Left renal cortex interstitium (tissue), 4 donors: ENCODE measurements around the gene TSC22D3. TPM values are rescaled to one million over a fixed set of nuclear protein-coding genes. Genes with fewer than 3 reads are reported as not detected.
A peak's percentile ranks its signal among the peaks of the same experiment; 100 is the strongest.

Experiments
- DNase-seq, 4 donors: peaks; one replicate each; pipeline ENCODE4 v3.0.0-alpha.2; 2013; ENCODE audit warnings: low read depth in 4 of 4, low spot score in 2 of 4, missing footprints in 1 of 4
- polyA plus RNA-seq, 4 donors: library from polyadenylated mRNA; unstranded; fragments of 120-200 nt; gene quantifications; one replicate each; pipeline ENCODE4 v1.2.1, GENCODE V29; 2013; ENCODE audit not compliant: insufficient read length in 4 of 4

TSC22D3 gene
- polyA plus RNA-seq, 4 donors: 106 to 127 (median 118) TPM

DNA sequence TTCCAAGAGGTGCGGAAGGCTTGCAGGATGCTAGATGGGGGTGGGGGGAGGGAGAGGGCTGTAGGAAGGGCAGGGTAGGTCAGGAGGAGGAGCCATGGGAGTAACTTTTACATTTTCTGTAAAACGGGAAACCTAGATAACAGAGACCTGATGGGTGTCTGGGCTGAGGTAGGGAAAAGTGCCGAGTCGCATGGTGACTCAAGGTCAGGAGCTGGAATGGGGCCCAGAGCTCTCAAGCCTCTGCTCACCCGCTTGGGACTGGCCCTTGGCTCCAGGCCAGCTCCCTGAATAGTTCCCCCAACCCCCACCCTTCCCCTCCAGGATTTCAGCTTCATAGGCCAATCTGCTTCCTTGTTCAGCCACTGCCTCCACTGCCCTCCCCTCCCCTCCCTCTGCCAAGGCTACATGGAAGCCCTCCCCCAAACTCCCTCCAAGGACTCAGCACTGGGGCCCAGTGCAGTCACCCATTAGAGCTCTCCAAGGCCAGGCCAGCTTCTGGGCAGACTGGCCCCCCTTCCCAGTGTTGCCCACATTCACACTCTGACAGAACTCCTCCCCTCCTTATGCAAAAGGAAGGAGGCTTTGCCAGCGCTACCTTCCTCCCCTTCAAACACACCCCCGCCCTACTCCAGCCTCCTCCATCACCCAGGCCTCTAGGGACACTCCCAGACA is 43.6 kb downstream of the TSC22D3 start:
- DNase-seq: no peak

DNA sequence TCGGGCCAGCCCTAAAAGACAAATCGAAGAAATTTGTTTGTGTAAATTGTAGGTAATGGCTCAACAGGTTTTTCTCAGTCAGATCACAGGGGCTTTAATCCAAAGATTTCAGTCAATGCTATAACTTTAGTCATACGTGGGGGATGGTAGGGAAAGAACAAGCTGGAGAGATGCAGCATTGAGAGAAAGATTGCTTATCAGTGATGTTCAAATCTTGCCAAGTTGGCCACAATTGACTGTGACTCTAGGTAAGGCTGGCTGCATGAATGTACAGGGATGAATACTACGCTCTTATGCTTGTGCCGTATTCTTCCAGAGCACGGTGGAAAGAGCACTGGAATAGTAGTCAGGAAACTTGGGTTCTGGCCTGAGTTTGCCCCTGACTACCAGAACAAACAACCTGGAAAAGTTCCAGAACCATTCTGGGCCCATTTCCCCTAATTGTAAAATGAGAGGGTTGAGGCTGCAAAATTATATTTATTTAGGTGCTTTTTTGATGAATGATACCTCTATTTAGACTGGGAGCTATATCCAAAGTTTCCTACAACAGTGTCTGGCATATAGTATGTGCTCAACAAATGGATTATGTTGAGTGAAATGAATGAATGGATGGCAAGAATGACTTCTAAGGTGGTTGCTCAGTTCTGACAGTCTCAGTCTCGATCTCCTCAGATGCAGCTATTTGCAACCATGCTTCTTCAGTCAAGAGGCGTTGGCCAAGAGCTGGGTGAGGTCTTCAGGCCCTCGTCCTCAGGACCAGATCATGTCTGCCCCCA is 44.4 kb downstream of the TSC22D3 start:
- DNase-seq: no peak

- no peak for DNase-seq
Observed at GRCh38 chrX:107730298-107730655, 45.3 kb downstream of the TSC22D3 start.

DNA sequence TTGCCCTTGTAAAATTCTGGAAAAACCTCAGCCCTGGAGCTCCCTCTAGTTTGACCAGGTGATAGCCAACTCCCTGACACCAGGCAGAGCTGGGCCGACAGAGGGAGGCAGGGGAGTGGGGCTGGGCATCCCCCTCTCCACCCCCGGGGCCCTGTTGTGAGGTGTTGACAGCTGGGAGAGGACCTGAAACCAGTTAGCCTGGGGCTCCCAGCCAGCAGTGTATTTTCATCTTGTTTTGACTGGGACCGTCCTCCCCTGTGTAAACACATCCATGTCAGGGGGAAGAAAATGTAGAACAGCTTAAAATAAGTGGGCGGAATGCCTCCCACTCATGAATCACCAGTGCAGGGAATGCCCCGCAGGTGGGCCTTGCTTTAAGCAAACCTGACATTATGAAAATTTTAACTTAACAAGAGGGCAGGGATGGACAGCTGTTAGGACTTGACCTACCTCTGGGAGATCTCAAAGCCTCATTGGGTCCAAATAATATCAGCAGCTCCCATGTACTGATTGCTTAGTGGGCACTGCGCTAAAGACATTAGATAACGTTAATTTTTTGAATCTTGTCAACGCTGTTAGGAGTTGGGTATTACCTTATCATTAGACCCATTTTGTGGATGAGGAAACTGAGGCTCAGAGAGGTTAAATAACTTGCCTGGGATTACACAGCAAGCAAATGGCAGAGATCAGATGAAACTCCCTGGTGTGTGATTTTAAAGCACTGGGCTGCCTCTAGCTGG is 45.9 kb downstream of the TSC22D3 start:
- DNase-seq: no peak

- no peak for DNase-seq
Observed at GRCh38 chrX:107728371-107729099, 47.1 kb downstream of the TSC22D3 start.

DNA sequence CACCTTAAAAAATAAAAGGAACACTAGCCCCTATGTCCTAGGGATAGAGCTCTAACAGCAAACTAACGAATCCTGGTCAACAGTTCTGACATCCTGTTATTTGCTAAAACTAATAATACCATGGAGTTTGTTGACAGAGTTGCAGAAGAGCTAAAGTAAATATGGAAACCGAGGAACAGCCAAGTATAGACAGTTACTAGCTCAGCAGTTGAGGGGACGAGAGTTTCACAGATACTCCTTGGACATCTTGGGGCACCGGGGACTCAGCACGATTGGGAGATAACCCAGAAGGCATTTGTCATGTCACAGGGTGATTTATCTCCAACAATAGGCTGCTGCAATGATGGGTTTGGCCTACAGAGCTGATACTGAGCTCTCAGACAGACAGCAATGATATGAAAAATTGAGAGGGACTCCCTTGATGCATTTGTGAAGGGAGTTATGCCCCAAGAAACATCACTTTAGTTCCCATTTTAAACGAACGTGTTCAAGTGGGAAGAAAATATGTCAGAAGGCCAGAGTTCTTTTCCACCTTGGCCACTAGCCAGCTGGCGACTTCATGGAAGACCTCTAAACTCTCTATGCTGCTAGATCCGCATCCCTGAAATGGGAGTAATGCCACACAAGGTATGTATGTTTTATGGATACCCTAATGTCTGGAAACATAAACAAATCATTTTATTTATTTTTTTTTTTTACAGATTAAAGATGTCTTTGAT is 48.6 kb downstream of the TSC22D3 start:
- no peak for DNase-seq

DNA sequence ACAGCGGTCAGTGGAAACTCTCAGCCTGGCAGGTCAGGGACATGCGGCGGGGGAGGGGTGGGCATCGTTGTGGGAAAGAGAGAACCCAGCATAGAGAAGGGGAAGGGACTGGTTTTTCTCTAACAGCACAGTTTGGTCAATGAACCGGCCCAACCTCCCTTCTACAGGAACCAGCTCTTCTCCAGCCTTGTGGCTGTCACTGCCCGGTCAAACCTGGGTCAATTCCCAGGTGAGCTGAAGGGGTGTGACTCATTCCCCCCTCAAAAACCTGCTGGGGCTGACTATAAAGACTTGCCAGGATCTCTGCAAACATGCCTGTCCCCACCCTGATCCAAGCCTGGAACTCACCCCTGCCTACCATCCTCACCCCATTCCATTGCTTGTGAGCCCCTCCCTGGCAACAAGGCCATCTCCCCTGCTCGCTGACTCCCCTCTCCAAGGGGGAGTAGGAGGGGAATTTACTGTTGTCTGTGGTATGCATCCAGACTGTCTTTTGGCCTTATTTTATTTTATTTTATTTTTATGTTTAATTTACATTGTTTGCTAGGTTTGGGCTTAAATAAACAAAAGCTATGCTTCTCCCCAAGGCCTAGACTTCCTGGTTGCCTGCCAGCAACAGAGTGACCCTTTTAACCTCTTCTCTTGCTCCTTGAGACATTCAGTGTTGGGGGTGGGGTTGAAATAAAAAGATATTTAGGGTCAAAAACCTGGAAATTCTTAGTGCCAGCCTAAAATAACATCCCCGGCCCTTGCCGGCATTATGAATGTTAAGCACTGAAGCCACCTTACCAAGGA is 49.6 kb downstream of the TSC22D3 start:
- no peak for DNase-seq

- DNase-seq: no peak
Observed at GRCh38 chrX:107724653-107725052, 50.9 kb downstream of the TSC22D3 start.

DNA sequence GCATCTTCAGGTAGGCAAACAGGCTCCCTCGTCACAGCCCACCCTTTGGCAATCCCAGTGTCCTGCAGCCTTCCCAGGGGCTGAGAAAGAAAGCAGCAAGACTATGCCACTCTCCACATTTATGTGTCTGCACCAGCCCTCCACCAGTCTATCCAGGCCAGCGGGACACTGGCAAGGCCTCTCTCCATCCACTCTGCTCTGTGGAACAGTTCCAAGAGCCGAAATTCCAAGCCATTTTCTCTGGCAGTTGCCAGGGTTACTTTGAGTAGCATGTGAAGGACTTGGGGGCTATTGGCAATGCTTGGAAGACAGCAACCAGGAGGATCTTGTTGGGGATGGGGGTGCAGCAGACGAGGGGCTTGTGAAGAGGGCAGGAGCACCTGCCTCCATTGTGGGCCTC is 52.1 kb downstream of the TSC22D3 start:
- no peak for DNase-seq

- no peak for DNase-seq
Observed at GRCh38 chrX:107721966-107722707, 53.5 kb downstream of the TSC22D3 start.

- DNase-seq: no peak
Observed at GRCh38 chrX:107721318-107721717, 54.3 kb downstream of the TSC22D3 start.

- peak in 1 of 4 donors; percentile 66 for DNase-seq
Observed at GRCh38 chrX:107718156-107718621, 57.4 kb downstream of the TSC22D3 start.

GRCh38 chrX:107716816-107717700 is 58.5 kb downstream of the TSC22D3 start:
- no peak for DNase-seq

GRCh38 chrX:107716118-107716684 is 59.4 kb downstream of the TSC22D3 start:
- DNase-seq: no peak

DNA sequence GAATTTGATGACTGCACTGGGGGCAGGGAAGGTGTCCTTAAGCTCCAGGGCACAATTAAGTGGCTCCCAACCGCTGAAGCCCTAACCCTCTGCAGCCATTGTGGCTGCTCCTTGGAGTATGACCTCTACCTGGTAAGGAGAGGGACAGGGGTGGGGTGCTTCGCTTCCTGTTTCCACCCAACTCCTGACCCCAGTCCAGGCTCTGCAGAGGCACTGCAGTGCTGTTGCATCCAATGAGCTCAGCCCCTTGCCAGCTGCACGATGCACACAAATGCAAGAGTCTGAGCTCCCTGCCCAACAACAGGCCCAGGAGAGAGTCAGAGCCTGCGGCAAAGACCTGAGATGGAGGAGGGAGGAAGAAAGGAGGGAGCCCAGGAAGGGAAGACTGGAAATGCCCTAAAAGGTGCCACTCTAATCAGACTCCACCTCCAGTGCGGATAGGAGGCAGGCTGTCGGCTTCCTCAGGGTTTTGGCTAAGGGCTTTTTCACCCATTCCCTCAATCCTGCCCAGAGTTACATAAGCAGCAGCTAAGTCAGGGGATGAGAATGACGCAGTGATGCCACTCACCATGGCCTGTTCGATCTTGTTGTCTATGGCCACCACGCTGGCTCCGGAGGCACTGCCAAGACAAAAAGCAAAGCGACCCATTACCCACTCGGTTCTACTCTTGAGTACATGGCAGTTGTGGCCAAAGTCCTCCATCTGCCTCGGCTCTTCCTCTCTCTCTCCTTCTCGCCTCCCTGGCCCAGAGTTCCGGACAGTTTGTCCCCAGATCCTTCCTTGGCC is 60.1 kb downstream of the TSC22D3 start:
- no peak for DNase-seq

- no peak for DNase-seq
Observed at GRCh38 chrX:107714206-107714891, 61.2 kb downstream of the TSC22D3 start.
